ENCODE measurements around the gene GMPPA.

Gene GMPPA

GRCh38 chr2:219519526-219519916, 20.8 kb downstream of the GMPPA start:
- no peak overlapping the region for H3K4me3 ChIP-seq (ENCODE audit: control insufficient read depth, low read depth, low read length)
- DNase-seq (ENCODE audit: low read depth), result no peak
- TF ChIP-seq CTCF (IDR thresholded peaks at IDR 0.05; ENCODE audit: control insufficient read depth, insufficient read depth, low read depth, low read length, missing control alignments), result no peak

- TF ChIP-seq CTCF (IDR thresholded peaks at IDR 0.05; ENCODE audit: control insufficient read depth, insufficient read depth, low read depth, low read length, missing control alignments), result no peak
- no peak overlapping the region for H3K4me3 ChIP-seq (ENCODE audit: control insufficient read depth, low read depth, low read length)
- no peak for DNase-seq (ENCODE audit: low read depth)
Observed at GRCh38 chr2:219520079-219520478, 21.4 kb downstream of the GMPPA start.

- TF ChIP-seq CTCF (IDR thresholded peaks at IDR 0.05; ENCODE audit: control insufficient read depth, insufficient read depth, low read depth, low read length, missing control alignments), result peak; percentile 87
- no peak for DNase-seq (ENCODE audit: low read depth)
- no peak overlapping the region for H3K4me3 ChIP-seq (ENCODE audit: control insufficient read depth, low read depth, low read length)
Observed at GRCh38 chr2:219521066-219521880, 22.6 kb downstream of the GMPPA start.

GRCh38 chr2:219522111-219523030, 23.7 kb downstream of the GMPPA start:
- peak; percentile 48 for DNase-seq (ENCODE audit: low read depth)
- no peak overlapping the region for H3K4me3 ChIP-seq (ENCODE audit: control insufficient read depth, low read depth, low read length)
- no peak for TF ChIP-seq CTCF (IDR thresholded peaks at IDR 0.05; ENCODE audit: control insufficient read depth, insufficient read depth, low read depth, low read length, missing control alignments)

GRCh38 chr2:219523031-219523671, 24.5 kb downstream of the GMPPA start:
- no peak overlapping the region for H3K4me3 ChIP-seq (ENCODE audit: control insufficient read depth, low read depth, low read length)
- no peak for DNase-seq (ENCODE audit: low read depth)
- no peak for TF ChIP-seq CTCF (IDR thresholded peaks at IDR 0.05; ENCODE audit: control insufficient read depth, insufficient read depth, low read depth, low read length, missing control alignments)

GRCh38 chr2:219524817-219525216, 26.1 kb downstream of the GMPPA start:
- TF ChIP-seq CTCF (IDR thresholded peaks at IDR 0.05; ENCODE audit: control insufficient read depth, insufficient read depth, low read depth, low read length, missing control alignments), result no peak
- no peak overlapping the region for H3K4me3 ChIP-seq (ENCODE audit: control insufficient read depth, low read depth, low read length)
- no peak for DNase-seq (ENCODE audit: low read depth)

Measured in AG09309 (cell line).